Hepatocyte (in vitro differentiated cells): ENCODE measurements around the gene CEP89.

ENCODE experiments used
- EZH2 ChIP-seq: fragments of 200-600 bp; sonication (generic); IDR thresholded peaks from 2 replicates; pipeline ENCODE4 v1.6.1; 2016; ENCODE audit warnings: antibody characterized with exemption, mild to moderate bottlenecking, borderline replicate concordance
- TF ChIP-seq, protein P1 (sequence below): fragments of 200-600 bp; sonication (generic); IDR thresholded peaks from 2 replicates; pipeline ENCODE4 v1.5.1; 2016; ENCODE audit warnings: antibody characterized with exemption, mild to moderate bottlenecking; ENCODE audit not compliant: poor library complexity

DNA sequence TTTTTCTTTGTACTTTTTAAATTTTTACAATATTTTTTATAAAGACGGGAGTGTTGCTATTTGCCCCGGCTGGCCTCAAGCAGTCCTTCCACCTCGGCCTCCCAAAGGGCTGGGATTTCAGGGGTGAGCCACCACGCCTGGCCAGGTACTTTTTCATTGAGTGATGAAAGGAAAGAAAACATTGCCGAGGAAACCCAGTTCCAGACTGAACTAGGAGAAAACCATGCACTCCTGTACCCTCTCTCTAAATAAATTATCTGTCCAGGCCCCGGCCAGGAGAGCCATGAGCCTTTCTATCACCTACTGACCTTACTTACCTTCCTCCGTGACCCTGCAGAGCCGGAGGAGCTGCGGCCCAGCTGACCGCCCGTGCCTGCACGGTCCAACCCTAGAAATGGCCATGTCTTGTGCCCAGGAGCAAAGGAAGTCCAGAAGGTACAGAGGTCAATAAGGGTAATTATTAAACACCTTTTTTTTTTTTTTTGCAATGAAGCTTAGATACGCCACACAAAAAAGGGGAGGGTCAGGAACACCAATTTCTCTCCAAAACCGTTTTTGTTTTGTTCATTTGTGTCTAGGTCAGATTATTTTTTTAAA is 102.3 kb downstream of the CEP89 start, which contains the start of gene SLC7A9:
- TF ChIP-seq, protein P1, sequence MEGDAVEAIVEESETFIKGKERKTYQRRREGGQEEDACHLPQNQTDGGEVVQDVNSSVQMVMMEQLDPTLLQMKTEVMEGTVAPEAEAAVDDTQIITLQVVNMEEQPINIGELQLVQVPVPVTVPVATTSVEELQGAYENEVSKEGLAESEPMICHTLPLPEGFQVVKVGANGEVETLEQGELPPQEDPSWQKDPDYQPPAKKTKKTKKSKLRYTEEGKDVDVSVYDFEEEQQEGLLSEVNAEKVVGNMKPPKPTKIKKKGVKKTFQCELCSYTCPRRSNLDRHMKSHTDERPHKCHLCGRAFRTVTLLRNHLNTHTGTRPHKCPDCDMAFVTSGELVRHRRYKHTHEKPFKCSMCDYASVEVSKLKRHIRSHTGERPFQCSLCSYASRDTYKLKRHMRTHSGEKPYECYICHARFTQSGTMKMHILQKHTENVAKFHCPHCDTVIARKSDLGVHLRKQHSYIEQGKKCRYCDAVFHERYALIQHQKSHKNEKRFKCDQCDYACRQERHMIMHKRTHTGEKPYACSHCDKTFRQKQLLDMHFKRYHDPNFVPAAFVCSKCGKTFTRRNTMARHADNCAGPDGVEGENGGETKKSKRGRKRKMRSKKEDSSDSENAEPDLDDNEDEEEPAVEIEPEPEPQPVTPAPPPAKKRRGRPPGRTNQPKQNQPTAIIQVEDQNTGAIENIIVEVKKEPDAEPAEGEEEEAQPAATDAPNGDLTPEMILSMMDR = no peak
- no peak for TF ChIP-seq EZH2
